ENCODE data around the gene CLCN6.

DNA sequence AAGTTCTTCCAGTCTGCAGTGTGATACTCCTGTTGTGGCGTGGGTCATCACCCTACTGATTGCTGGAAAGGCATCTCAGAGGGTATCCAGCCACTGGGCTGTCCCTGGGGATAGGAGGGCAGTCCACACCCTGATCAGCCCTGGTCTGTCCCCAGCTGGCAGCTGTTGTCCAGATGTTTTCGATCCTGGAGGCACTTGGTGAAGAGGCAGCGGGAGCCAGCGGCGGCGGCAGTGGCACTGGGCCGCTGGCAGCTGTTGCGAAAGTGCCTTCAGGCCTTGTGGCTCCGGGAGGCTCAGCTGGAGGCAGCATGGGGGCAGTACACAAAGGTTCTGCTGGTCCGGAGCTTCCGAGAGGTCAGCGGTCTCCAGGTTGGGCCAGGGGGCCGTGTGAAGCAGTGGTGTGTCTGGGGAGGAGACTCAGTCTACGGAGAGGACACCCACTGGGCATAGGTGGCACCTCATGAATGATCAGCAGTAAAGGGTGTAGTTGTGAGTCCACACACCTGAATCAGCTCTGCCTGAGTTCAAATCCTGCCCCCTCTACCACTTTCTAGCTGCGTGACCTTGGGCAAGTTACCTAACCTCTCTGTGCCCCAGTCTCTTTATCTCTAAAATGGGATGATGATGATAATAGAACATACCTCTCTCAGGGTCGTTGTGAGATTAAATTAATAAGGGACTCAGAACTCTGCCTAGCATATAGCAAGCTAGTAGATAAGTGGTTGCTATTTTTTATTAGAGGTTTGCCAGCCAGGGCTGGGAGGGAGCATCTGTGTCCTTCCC lies 37.9 kb upstream of the CLCN6 start:
- TF ChIP-seq, protein P1, sequence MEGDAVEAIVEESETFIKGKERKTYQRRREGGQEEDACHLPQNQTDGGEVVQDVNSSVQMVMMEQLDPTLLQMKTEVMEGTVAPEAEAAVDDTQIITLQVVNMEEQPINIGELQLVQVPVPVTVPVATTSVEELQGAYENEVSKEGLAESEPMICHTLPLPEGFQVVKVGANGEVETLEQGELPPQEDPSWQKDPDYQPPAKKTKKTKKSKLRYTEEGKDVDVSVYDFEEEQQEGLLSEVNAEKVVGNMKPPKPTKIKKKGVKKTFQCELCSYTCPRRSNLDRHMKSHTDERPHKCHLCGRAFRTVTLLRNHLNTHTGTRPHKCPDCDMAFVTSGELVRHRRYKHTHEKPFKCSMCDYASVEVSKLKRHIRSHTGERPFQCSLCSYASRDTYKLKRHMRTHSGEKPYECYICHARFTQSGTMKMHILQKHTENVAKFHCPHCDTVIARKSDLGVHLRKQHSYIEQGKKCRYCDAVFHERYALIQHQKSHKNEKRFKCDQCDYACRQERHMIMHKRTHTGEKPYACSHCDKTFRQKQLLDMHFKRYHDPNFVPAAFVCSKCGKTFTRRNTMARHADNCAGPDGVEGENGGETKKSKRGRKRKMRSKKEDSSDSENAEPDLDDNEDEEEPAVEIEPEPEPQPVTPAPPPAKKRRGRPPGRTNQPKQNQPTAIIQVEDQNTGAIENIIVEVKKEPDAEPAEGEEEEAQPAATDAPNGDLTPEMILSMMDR (IDR thresholded peaks at IDR 0.05; ENCODE audit: low read depth, low read length, missing input control) = no peak
- TF ChIP-seq, protein P2, sequence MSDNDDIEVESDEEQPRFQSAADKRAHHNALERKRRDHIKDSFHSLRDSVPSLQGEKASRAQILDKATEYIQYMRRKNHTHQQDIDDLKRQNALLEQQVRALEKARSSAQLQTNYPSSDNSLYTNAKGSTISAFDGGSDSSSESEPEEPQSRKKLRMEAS (IDR thresholded peaks at IDR 0.05) = no peak
- no peak for TF ChIP-seq TAF1 (conservative IDR thresholded peaks at IDR 0.05)

All from liver (tissue), 3 donors.